Motor neuron (in vitro differentiated cells): ENCODE data around the gene WASHC3. TPM values are rescaled to one million over a fixed set of nuclear protein-coding genes. Genes with fewer than 3 reads are reported as not detected.

Source experiments
- ATAC-seq, 8 experiments: fragments of 200-7000 bp; cut with Tn5 transposase; replicated peaks in 6 of 8; 2 replicates each; pipeline ENCODE4 v1.8.0; 2021; ENCODE audit warnings: mild to moderate bottlenecking in 8 of 8, moderate library complexity in 8 of 8
- H3K27ac ChIP-seq, 2 donors: fragments of 250-450 bp; sonication (Bioruptor Pico); 2 replicates each; pipeline ENCODE4 v1.9.0; 2021; ENCODE audit warnings: antibody characterized with exemption in 2 of 2, mild to moderate bottlenecking in 2 of 2, moderate library complexity in 1 of 2
- H3K4me1 ChIP-seq, 2 donors: fragments of 250-450 bp; sonication (Bioruptor Pico); replicated peaks in 1 of 2; 2 replicates each; pipeline ENCODE4 v1.6.1; 2021; ENCODE audit warnings: antibody characterized with exemption in 2 of 2, mild to moderate bottlenecking in 2 of 2, moderate library complexity in 1 of 2
- H3K4me3 ChIP-seq, 5 donors: fragments of 250-450 bp; sonication (Bioruptor Pico); 2 replicates each; pipeline ENCODE4 v1.9.0; 2021; ENCODE audit warnings: antibody characterized with exemption in 5 of 5, mild to moderate bottlenecking in 5 of 5, moderate library complexity in 4 of 5
- WGBS, 10 experiments: fragments of 450-650 bp; shearing (Covaris generic); methylation state at CpG; one replicate each; pipeline ENCODE4 v1.0.0; 2022; 5-methylcytosine and 5-hydroxymethylcytosine counted together
- in situ Hi-C, 9 experiments: fragments of 400-800 bp; cut with MboI; loops; one replicate each; pipeline ENCODE4 v1.15.0; 2021; ENCODE audit warnings: low sequenced_read_pairs in 9 of 9, low pct_unique_long_range_greater_than_20kb in 2 of 9; ENCODE audit not compliant: unreplicated experiment in 9 of 9
- total RNA-seq, 8 experiments: library from RNA; unstranded; fragments of 300-600 nt; gene quantifications; 2 replicates each; pipeline versions ENCODE4 v1.2.3 to v1.2.4, GENCODE V29; 2022

The WASHC3 gene
- total RNA-seq, 8 experiments from 2014 or later, result 25.8 to 76.8 (median 36.8) TPM

DNA sequence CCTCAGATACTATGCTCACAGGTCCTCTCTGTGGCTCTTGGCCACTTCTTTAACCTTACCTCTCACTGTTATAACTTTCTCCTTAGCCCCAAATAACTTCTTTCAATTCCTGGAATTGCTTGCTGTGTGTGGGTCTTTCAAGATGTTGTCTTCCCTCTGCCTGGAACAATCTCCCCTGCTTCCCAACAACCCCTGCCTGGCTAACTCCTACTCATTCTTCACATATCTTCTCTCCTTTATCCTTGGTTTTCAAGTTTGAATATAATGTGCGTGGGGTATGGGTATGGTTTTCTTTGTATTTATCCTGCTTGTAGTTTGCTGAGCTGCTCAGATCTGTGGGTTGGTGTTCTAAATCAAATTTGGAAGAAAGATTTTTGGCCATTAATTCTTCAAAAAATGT, 2.7 kb upstream of the WASHC3 start:
- H3K4me1 ChIP-seq, result peaks cover 0 to 3% of the 10 kb centered on the region in 2 donors
- no peak overlapping the region for H3K27ac ChIP-seq
- in situ Hi-C loops, result loop anchor here in 1 of 9 experiments (25.0 kb wide), 1 partner anchor 102 kb away; no protein-coding TSS in a partner anchor
- ATAC-seq, result no peak
- no peak overlapping the region for H3K4me3 ChIP-seq
- WGBS, 10 experiments, result 25 to 100% (median 83%) methylated on average over 1 of the region's 1 CpG; no CpG with 5 or more reads in 1 of the 10 experiments

DNA sequence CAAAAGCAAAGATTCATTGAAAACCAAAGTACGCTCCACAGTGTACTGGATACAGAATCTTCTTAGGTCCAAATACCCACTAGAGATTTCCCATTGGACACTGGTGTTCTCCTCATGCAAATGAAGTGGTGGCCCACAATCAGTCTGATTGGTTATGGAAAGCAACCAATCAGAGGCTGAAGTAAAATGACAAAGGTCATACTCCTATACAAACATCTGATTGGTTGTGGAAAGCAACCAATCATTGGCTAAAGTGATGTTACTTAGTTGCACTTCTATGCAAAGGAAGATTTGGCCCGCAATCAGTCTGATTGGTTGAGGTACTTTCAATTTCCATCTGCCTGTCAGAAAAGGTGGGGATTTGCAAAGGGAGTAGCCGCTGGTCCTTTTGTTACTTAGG, 1.3 kb upstream of the WASHC3 start:
- peaks cover 0 to 3% of the 10 kb centered on the region in 2 donors for H3K4me1 ChIP-seq
- H3K4me3 ChIP-seq, result no peak overlapping the region
- 62 to 100% (median 98%) methylated on average over 1 to 3 of the region's 3 CpGs; no CpG with 5 or more reads in 4 of the 10 experiments for WGBS, 10 experiments
- ATAC-seq, result no peak
- H3K27ac ChIP-seq, result no peak overlapping the region
- in situ Hi-C loops, result loop anchor here in 1 of 9 experiments (25.0 kb wide), 1 partner anchor 101 kb away; no protein-coding TSS in a partner anchor

DNA sequence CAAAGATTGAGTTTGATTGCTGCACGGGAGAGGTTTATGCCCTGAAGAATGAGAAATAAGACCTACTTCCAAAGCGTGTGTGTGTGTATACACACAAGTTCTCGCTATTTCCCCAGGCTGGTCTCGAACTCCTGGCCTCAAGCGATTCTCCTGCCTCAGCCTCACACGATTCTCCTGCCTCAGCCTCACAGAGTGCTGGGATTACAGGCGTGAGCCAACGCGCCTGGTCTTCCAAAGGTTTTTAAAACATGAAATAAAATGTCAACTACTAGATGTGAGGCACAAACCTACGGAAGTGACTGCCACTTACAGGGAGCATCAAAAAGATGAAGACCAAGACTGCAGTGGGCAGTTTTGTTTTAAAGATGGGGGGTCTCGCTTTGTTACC, 622 bp upstream of the WASHC3 start:
- WGBS, 10 experiments, result 0 to 84% (median 44%) methylated on average over 1 to 9 of the region's 11 CpGs; no CpG with 5 or more reads in 1 of the 10 experiments
- in situ Hi-C loops, result loop anchor here in 1 of 9 experiments (25.0 kb wide), 1 partner anchor 100 kb away; no protein-coding TSS in a partner anchor

GRCh38 chr12:102061096-102061559, 663 bp downstream of the WASHC3 start:
- in situ Hi-C loops, result loop anchor here in 1 of 9 experiments (25.0 kb wide), 1 partner anchor 99 kb away; no protein-coding TSS in a partner anchor

More for the DNA sequence above, 622 bp upstream of the WASHC3 start:
- Histone ChIP-seq H3K27ac (no peak overlapping the region), H3K4me3 (peak overlapping the region; percentile 46 to 86 (median 58)), H3K4me1 (peaks cover 0 to 3% of the 10 kb centered on the region in 2 donors)
- peak in 1 of 8 experiments; percentile 6 for ATAC-seq

GRCh38 chr12:102059343-102059742, 2.4 kb downstream of the WASHC3 start:
- H3K27ac ChIP-seq, result no peak overlapping the region
- ATAC-seq, result no peak
- in situ Hi-C loops, result loop anchor here in 1 of 9 experiments (25.0 kb wide), 1 partner anchor 97 kb away; no protein-coding TSS in a partner anchor
- no peak overlapping the region for H3K4me3 ChIP-seq
- peaks cover 0 to 3% of the 10 kb centered on the region in 2 donors for H3K4me1 ChIP-seq

More at GRCh38 chr12:102061096-102061559, 663 bp downstream of the WASHC3 start:
- peaks cover 0 to 3% of the 10 kb centered on the region in 2 donors for H3K4me1 ChIP-seq
- peak overlapping the region; percentile 46 to 86 (median 58) for H3K4me3 ChIP-seq
- 34 to 61% (median 51%) methylated on average over 2 to 9 of the region's 9 CpGs for WGBS, 10 experiments
- H3K27ac ChIP-seq, result peak overlapping the region in 1 of 2 donors; percentile 61
- peak in 1 of 8 experiments; percentile 9 for ATAC-seq

DNA sequence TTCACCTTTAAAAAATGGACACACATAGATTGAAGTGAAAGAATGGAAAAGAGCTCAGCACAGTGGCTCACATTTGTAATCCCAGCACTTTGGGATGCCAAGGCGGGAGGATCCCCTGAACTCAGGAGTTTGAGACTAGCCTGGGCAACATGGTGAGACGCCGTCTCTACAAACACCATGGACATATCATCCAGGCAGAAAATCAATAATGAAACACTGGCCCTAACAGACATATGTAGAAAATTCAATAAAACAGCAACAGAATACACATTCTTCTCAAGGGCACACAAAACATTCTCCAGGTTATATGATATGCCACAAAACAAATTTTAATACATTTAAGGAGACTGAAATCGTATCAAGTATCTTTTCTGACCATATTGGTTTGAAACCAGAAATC, 7.4 kb downstream of the WASHC3 start:
- no peak for ATAC-seq
- WGBS, 10 experiments, result 60 to 96% (median 83%) methylated on average over 1 to 4 of the region's 4 CpGs
- in situ Hi-C loops, result loop anchor here in 1 of 9 experiments (25.0 kb wide), 1 partner anchor 92 kb away; no protein-coding TSS in a partner anchor
- Histone ChIP-seq H3K4me1 (no peaks in the 10 kb centered on the region), H3K4me3 (no peak overlapping the region), H3K27ac (no peak overlapping the region)

GRCh38 chr12:102053062-102053349, 8.8 kb downstream of the WASHC3 start:
- no peak overlapping the region for H3K4me3 ChIP-seq
- no peaks in the 10 kb centered on the region for H3K4me1 ChIP-seq
- no peak for ATAC-seq
- in situ Hi-C loops, result loop anchor here in 1 of 9 experiments (25.0 kb wide), 1 partner anchor 91 kb away; no protein-coding TSS in a partner anchor
- no peak overlapping the region for H3K27ac ChIP-seq

GRCh38 chr12:102052192-102053061, 9.4 kb downstream of the WASHC3 start:
- Histone ChIP-seq H3K27ac (no peak overlapping the region), H3K4me3 (no peak overlapping the region), H3K4me1 (no peaks in the 10 kb centered on the region)
- in situ Hi-C loops, result loop anchor here in 1 of 9 experiments (25.0 kb wide), 1 partner anchor 90 kb away; no protein-coding TSS in a partner anchor
- WGBS, 10 experiments, result 100% methylated on average over 1 to 3 of the region's 4 CpGs; no CpG with 5 or more reads in 8 of the 10 experiments
- no peak for ATAC-seq

- no peak overlapping the region for H3K4me3 ChIP-seq
- H3K27ac ChIP-seq, result no peak overlapping the region
- WGBS, 10 experiments, result 100% methylated on average over 1 of the region's 1 CpG; no CpG with 5 or more reads in 4 of the 10 experiments
- no peak for ATAC-seq
- H3K4me1 ChIP-seq, result no peaks in the 10 kb centered on the region
- in situ Hi-C loops, result loop anchor here in 1 of 9 experiments (25.0 kb wide), 1 partner anchor 89 kb away; no protein-coding TSS in a partner anchor
These were observed 10.3 kb downstream of the WASHC3 start for GRCh38 chr12:102051431-102051965.

- in situ Hi-C loops, result loop anchor here in 1 of 9 experiments (25.0 kb wide), 1 partner anchor 89 kb away; no protein-coding TSS in a partner anchor
- WGBS, 10 experiments, result 36 to 100% (median 73%) methylated on average over 1 of the region's 1 CpG; no CpG with 5 or more reads in 2 of the 10 experiments
- no peak for ATAC-seq
- H3K4me3 ChIP-seq, result no peak overlapping the region
- no peak overlapping the region for H3K27ac ChIP-seq
- H3K4me1 ChIP-seq, result no peaks in the 10 kb centered on the region
These were observed 10.9 kb downstream of the WASHC3 start for GRCh38 chr12:102050660-102051430.

DNA sequence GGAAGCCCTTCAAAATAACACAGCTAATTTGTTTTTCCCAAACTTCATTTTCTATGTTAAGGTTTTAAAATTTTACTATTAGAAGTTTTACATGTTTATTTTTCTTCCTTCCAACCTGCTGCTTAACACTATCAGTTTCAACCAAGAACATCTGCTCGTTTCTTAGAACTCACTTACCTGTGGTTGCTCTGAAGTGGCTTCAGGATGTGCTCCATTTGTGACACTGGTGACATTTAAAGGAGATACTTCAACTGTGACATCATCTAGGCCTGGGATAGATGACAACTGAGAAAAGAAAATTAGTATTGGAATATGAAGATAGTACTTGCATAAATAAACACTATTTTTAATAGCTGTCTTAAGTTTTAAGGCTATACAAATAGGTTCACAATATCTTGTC, 17.9 kb downstream of the WASHC3 start:
- Histone ChIP-seq H3K27ac (no peak overlapping the region), H3K4me3 (no peak overlapping the region), H3K4me1 (no peaks in the 10 kb centered on the region)
- ATAC-seq, result no peak
- 57 to 100% (median 88%) methylated on average over 1 of the region's 1 CpG; no CpG with 5 or more reads in 2 of the 10 experiments for WGBS, 10 experiments
- in situ Hi-C loops, result no loop called here

GRCh38 chr12:102033991-102034745, 27.6 kb downstream of the WASHC3 start:
- H3K4me3 ChIP-seq, result no peak overlapping the region
- ATAC-seq, result no peak
- no peaks in the 10 kb centered on the region for H3K4me1 ChIP-seq
- H3K27ac ChIP-seq, result no peak overlapping the region
- 50 to 67% (median 60%) methylated on average over 2 to 3 of the region's 3 CpGs; no CpG with 5 or more reads in 1 of the 10 experiments for WGBS, 10 experiments
- in situ Hi-C loops, result no loop called here
